Mesenteric fat pad (tissue), 1 donor: ENCODE data around the gene A2ML1. TPM values are rescaled to one million over a fixed set of nuclear protein-coding genes. Genes with fewer than 3 reads are reported as not detected.
A peak's percentile ranks its signal among the peaks of the same experiment; 100 is the strongest.
"Not testable (repeated sequence)": the region's sequence is repeated elsewhere in the genome, so short reads cannot be mapped to it uniquely, and the experiment has no call there.

Experiments used
- DNase-seq: peaks from one replicate; pipeline ENCODE4 v3.0.0-alpha.2; 2020; ENCODE audit warnings: low spot score
- long read RNA-seq: library from polyadenylated mRNA; unstranded; transcript quantifications from one replicate; pipeline ENCODE4 v2.0.0, GENCODE V29; 2020
- total RNA-seq: library from RNA; stranded (reverse); fragmentation: NEBNext Ultra II Directional; extraction: Animal tissue kit (Norgen Biotek cat#: 25700); gene quantifications from one replicate; pipeline ENCODE4 v1.2.1, GENCODE V29; 2021
- donor health status: DM: yes; HTN: yes; CAD: no.

The A2ML1 gene
- total RNA-seq, result not detected
- long read RNA-seq, result 0 reads

DNA sequence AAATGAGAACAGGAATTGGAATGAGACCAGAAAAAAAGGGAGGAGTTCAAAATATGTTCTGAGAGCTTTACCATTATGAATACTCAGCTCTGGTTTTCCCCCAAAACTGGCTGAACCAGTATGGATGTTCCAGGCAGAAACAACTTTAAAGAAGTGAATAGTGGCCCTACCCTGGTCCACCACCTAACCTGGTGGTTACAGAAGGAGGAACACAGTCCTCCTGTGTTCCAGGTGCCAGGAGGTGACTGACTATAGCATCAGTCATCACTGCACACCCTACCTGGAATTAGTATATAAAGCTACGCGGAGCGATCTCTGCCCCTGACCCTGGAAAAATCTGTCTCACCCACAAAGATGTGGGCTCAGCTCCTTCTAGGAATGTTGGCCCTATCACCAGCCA lies at the start of gene A2ML1:
Gene A2ML1, plus strand, starts transcription at position 324 of the 400 bp plus-strand sequence. Its CDS starts 31 bp downstream, at position 355.
- DNase-seq, result no peak

DNA sequence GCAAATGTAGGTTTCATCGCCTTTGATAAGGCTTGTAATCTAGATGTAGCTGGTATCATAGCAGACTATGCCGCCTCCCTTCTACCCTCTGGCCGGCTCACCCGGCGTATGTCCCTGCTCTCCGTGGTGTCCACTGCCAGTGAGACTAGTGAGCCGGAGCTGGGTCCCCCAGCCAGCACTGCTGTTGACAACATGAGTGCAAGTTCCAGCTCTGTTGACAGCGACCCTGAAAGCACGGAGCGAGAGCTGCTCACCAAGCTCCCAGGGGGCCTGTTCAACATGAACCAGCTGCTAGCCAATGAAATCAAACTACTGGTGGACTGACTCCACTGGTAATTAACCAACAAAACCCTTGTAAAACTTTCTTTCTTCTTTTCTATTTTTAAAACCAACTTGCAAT lies 49.0 kb upstream of the A2ML1 start:
- no peak for DNase-seq

DNA sequence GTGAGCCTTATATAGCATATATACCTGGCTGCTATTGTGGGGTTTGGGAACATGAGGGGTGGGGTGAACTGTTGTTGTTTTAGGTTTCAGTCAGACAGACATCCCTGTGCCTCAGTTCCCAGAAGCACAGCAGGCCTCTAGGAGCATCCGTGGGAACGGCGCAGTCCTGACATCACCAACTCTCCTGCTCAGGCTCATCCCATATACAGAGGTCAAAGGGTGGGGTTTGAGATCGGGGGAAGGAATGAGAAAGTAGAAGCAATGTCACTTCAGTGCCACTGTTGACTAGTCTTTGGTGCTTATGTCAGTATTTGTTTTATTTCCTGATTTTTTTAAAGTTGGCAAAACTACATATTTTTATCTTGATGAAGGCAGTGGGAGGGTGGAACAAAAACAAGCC lies 43.1 kb upstream of the A2ML1 start:
- DNase-seq, result no peak

DNA sequence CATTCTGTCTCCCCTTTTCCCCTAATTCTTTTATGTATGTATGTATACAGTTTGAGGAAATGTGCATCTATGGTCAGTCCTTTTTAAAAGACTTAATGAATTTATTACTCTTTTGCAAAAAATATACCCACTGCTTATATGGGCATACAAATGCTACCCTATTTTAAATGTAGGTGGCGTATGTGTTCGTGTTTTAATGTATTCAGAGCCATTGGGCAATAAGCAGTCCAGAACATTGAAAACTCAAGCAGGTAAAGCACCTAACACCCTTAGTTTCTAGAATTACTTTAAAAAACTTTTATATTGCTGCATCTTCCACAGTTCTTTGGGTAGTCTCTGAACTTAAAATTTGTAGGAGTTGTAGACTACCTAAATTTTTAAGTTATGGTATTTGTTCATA lies 42.6 kb upstream of the A2ML1 start:
- DNase-seq, result no peak

DNA sequence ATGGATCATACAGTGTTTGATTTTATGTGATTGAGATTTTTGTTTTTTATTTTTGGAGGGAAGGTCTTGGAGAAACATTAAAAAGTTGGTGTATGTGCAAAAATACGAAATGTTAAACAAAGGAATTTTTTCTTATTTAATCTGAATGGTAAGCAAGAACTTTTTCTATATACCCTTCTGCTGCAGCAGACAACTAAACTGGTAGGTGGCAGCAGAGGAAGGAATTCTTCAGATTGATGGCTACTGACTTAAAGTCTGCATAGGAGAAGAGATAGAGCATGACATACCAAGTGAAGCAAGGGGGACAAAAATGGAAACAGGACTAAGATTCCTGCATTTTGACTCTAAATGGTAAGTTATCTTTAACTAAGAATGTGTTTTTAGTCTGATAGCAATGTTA lies 42.0 kb upstream of the A2ML1 start:
- DNase-seq, result no peak

DNA sequence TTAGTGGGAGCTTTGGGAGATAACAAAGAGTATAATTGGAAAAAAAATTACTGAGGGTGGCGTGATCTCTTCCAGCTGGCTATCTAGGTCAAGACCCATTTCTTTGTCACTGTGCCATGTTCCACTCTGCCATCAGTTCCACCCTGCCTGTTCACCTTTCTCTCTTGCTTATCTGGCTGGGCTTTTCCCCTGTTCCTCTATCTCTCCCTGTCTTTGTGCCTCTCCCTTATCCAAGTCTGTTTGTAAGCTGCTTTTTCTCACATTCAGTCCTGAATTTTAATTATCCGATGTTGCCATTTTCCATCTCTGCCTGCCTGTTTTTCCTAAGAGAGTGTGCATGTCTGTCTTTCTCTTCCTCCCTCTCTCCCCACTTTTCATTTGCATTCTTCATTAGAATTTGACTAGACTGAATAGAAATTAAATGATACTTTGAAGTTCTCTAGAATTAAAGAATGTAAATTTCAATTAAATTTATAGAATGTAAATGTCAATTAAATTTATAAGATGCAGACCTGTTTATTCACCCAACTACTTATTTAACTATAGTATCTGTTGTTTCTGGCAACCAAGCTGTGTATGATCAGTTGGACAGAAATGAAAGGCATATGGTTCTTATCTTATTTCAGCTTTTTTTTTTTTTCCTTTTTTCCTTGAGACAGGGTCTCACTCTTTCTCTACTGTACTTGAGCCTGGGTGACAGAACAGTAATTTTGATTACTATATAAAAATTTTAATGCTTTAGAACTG lies 40.9 kb upstream of the A2ML1 start:
- DNase-seq, result no peak

DNA sequence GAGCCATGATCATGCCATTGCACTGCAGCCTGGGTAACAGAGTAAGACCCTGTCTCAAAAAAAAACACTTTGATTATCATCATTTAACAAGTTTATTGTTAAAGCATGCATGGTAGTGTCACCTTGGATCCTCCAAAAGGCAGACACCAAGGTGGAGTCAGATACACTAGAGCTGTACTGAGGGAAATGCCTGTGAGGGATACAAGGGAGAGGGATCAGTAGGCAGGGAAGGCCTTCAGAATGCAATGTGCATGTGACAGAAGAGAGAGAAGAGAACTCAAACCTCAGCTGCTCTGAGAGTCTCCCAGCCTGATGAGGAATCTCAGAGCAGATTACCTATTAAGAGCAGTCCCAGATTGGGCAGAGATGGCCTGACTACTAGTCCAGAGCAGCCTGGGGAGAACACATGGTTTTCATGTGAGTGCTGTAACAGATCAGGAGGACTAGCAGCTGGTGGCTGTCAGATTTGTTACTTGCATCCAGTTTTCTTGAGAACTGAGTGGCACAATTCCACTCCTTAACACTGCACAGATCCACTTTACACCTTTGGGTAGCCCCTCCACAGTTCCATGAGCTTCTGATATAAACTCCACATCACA lies 38.0 kb upstream of the A2ML1 start:
- DNase-seq, result no peak

DNA sequence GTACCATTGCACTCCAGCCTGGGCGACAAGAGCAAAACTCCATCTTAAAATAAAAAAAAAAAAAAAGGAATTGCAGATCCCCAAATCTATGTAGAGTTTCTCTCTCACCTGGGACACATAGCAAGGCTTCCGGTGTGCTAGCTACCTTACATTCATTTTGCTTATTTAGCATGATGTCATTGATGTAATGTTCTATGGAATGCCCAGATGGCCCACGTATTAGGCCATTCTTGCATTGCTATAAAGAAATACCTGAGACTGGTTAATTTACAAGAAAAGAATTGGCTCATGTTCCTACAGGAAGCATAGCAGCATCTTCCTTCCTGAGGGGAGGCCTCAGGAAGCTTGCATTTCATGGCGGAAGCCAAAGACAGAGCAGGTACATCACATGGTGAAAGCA lies 36.9 kb upstream of the A2ML1 start:
- DNase-seq, result no peak

DNA sequence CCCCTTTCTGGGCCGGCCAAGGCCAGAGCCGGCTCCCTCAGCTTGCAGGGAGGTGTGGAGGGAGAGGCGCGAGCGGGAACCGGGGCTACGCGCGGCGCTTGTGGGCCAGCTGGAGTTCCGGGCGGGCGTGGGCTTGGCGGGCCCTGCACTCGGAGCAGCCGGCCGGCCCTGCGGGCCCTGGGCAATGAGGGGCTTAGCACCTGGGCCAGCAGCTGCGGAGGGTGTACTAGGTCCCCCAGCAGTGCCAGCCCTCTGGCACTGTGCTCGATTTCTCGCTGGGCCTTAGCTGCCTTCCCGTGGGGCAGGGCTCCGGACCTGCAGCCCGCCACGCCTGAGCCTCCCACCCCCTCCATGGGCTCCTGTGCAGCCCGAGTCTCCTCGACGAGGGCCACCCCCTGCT lies 35.2 kb upstream of the A2ML1 start:
- peak; percentile 62 for DNase-seq

DNA sequence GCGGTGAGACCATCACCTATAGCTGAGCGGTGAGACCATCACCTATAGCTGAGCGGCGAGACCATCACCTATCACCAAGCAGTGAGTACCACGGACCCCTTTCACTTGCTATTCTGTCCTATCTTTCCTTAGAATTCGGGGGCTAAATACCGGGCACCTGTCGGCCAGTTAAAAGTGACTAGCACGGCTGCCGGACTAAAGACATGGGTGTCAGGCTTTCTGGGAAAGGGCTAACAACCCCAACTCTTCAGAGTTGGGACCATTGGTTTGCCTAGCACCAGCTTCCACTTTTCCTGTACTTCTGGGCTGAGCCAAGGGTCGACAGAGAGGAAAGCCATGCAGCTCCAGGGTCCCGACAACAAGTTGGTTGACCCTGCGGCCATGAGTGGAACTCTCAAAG lies 33.7 kb upstream of the A2ML1 start:
- DNase-seq, result not testable (repeated sequence)

DNA sequence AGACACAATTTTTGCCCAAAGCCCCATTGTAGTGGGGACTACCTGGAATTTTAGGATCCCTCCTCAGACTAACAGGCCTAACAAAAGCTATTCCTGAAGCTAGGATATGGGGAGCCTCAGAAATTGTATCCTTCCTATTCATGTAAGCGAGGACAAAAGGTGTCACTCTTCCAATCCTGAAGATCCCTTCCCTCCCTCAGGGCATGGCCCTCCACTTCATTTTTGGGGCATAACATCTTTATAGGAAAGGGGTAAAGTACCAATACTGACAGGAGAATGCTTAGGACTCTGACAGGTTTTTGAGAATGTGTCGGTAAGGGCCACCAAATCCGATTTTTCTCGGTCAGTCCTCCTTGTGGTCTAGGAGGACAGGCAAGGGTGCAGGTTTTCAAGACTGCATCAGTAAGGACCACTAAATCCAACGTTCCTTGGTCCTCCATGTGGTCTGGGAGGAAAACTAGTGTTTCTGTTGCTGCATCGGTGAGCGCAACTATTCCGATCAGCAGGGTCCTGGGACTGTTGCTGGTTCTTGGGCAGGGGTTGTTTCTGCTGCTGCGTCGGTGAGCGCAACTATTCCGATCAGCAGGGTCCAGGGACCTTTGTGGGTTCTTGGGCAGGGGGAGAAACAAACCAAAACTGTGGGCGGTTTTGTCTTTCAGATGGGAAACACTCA lies 32.9 kb upstream of the A2ML1 start:
- not testable (repeated sequence) for DNase-seq

DNA sequence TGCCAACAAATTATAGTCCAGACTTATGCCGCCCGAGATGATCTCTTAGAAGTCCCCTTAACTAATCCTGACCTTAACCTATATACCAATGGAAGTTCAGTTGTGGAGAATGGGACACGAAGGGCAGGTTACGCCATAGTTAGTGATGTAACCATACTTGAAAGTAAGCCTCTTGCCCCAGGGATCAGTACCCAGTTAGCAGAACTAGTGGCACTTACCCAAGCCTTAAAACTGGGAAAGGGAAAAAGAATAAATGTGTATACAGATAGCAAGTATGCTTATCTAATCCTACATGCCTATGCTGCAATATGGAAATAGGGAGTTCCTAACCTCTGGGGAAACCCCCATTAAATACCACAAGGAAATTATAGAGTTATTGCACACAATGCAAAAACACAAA lies 29.2 kb upstream of the A2ML1 start:
- DNase-seq, result not testable (repeated sequence)

DNA sequence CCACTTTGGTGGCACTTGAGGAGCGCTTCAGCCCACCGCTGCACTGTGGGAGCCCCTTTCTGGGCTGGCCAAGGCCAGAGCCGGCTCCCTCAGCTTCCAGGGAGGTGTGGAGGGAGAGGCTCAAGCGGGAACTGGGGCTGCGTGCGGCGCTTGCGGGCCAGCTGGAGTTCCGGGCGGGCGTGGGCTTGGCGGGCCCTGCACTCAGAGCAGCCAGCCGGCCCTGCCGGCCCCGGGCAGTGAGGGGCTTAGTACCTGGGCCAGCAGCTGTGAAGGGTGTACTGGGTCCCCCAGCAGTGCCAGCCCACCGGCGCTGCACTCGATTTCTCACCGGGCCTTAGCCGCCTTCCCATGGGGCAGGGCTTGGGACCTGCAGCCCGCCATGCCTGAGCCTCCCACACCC lies 27.8 kb upstream of the A2ML1 start:
- DNase-seq, result not testable (repeated sequence)

DNA sequence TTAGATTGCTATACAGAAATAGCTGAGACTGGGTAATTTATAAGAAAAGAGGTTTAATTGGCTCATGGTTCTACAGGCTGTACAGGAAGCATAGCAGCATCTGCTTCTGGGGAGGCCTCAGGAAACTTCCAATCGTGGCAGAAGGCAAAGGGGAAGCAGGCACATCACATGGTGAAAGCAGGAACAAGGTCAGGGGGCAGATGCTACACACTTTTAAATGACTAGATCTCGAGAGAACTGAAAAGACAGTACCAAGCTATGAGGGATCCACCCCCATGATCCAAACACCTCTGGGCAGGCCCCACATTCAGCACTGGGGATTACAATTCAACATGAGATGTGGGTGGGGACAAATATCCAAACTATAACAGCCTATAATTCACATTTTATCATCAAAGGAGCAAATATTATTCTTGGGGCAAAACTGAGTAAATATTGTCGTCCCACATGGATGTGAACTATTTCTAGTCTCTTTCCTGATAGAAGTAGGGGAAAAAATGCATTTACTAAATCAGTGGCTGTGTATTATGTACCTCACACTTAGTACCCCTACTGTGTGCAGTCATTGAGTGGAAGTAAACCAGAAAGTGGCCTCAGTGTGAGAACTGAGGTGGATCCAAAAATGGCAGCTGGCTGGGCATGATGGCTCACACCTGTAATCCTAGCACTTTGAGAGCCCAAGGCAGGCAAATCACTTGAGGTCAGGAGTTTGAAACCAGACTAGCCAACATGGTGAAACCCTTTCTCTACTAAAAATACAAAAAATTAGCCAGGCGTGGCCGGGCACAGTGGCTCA lies 25.4 kb upstream of the A2ML1 start:
- no peak for DNase-seq

DNA sequence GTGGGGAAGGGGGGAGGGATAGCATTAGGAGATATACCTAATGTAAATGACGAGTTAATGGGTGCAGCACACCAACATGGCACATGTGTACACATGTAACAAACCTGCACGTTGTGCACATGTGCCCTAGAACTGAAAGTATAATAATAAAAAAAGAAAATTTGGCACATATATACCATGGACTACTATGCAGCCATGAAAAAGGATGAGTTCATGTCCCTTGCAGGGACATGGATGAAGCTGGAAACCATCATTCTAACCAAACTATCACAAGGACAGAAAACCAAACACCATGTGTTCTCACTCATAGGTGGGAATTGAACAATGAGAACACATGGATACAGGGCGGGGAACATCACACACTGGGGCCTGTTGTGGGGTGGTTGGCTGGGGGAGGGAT lies 21.2 kb upstream of the A2ML1 start:
- DNase-seq, result not testable (repeated sequence)

DNA sequence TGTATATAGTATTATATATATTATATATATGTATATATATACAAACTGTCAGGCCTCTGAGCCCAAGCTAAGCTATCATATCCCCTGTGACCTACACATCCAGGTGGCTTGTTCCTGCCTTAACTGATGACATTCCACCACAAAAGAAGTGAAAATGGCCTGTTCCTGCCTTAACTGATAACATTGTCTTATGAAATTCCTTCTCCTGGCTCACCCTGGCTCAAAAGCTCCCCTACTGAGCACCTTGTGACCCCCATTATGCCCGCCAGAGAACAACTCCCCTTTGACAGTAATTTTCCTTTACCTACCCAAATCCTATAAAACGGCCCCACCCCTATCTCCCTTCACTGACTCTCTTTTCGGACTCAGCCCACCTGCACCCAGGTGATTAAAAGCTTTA lies 17.6 kb upstream of the A2ML1 start:
- DNase-seq, result not testable (repeated sequence)

DNA sequence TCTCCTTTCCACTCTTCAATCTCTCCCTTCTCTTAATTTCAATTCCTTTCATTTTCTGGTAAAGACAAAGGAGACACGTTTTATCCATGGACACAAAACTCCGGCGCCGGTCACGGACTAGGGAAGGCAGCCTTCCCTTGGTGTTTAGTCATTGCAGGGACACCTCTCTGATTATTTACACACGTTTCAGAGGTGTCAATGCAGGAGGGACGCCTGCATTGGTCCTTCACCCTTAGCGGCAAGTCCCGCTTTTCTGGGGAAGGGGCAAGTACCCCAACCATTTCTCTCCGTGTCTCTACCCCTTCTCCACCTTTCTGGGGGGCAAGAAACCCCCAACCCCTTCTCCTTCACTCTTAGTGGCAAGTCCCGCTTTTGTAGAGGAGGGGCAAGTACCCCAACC lies 16.9 kb upstream of the A2ML1 start:
- DNase-seq, result not testable (repeated sequence)

DNA sequence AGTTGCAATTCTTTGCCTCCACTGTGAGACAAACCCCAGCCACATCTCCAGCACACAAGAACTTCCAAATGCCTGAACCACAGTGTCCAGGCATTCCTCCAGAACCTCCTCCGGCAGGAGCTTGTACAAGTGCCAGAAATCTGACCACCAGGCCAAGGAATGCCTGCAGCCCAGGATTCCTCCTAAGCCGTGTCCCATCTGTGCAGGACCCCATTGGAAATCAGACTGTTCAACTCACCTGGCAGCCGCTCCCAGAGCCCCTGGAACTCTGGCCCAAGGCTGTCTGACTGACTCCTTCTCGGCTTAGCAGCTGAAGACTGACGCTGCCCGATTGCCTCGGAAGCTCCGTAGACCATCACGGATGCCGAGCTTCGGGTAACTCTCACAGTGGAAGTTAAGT lies 15.3 kb upstream of the A2ML1 start:
- not testable (repeated sequence) for DNase-seq

DNA sequence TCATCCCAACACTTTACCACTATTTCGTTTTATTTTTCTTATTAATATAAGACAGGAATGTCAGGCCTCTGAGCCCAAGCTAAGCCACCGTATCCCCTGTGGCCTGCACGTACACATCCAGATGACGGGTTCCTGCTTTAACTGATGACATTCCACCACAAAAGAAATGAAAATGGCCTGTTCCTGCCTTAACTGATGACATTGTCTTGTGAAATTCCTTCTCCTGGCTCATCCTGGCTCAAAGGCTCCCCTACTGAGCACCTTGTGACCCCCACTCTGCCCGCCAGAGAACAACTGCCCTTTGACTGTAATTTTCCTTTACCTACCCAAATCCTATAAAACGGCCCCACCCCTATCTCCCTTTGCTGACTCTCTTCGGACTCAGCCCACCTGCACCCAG lies 12.3 kb upstream of the A2ML1 start:
- DNase-seq, result not testable (repeated sequence)

DNA sequence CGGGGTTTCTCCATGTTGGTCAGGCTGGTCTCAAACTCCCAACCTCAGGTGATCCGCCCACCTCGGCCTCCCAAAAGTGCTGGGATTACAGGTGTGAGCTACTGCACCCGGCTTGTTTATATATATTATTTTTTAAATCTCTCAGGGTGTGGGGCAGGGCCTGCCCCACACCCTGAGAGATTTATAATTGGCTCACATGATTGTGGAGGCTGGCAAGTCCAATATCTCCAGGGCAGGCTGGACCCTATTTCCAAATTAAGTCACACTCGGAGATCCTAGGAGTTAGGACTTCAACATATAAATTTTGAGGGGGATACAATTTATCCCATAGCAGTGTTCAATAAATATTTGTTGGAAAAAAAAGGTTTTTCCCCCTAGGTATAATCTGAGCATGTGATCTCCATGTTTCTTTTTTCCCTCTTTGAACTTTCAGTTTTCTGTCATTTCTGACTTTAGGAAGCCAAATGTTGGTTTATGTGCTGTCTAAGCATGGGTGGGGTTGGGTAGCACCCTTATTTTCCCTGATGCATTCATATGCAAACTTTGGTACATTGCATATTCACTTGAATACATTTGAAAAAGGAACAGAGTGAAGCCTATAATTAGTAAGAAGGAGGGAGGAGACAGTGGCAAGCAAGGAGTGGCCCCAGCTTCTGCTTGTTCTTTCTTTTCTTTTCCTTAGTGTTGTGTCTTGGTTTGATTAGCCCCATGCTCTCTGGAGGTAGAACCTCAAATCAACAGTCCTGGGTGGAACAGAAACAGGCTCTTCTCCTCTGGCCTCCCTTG lies 8.7 kb upstream of the A2ML1 start:
- no peak for DNase-seq
